Measurements from ENCODE around the gene CYP27B1.
"Not testable (repeated sequence)": the region's sequence is repeated elsewhere in the genome, so short reads cannot be mapped to it uniquely, and the experiment has no call there.

CYP27B1 gene

DNA sequence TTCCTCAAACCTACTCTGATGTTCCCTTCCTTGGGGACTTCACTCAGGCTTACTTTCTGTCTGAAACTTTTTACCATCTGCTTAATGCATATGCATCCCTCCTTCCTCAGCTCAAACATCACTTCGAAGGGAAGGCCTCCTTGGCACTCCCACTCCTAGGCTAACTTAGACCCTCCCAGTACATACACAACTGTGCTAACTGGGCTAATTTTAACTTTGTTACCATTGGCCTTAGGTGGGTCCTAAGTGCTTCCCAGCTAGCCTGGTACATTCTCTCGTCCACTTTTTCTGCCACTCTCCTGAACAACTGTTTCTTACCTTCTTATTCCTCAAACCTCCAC lies 9.3 kb upstream of the CYP27B1 start:
- Histone ChIP-seq H3K27ac (ENCODE audit: low read depth, low read length) (no peak overlapping the region), H3K9ac (ENCODE audit: low read length in 5 of 5) (no peak overlapping the region), H3K9me3 (ENCODE audit: control insufficient read depth in 5 of 5, low read length in 5 of 5) (no peaks in the 10 kb centered on the region), H3K4me3 (ENCODE audit: low read depth in 1 of 5, low read length in 5 of 5) (no peak overlapping the region), H3K36me3 (ENCODE audit: control insufficient read depth in 5 of 5, insufficient read depth in 5 of 5, low read length in 5 of 5) (peaks cover 0 to 19% (median 12%) of the 10 kb centered on the region in 5 donors), H3K4me1 (ENCODE audit: control insufficient read depth in 5 of 5, insufficient read depth in 5 of 5, low read length in 5 of 5) (peaks cover 2 to 24% (median 21%) of the 10 kb centered on the region in 5 donors), H3K27me3 (ENCODE audit: control insufficient read depth in 5 of 5, insufficient read depth in 4 of 5, low read length in 5 of 5) (no peaks in the 10 kb centered on the region)

DNA sequence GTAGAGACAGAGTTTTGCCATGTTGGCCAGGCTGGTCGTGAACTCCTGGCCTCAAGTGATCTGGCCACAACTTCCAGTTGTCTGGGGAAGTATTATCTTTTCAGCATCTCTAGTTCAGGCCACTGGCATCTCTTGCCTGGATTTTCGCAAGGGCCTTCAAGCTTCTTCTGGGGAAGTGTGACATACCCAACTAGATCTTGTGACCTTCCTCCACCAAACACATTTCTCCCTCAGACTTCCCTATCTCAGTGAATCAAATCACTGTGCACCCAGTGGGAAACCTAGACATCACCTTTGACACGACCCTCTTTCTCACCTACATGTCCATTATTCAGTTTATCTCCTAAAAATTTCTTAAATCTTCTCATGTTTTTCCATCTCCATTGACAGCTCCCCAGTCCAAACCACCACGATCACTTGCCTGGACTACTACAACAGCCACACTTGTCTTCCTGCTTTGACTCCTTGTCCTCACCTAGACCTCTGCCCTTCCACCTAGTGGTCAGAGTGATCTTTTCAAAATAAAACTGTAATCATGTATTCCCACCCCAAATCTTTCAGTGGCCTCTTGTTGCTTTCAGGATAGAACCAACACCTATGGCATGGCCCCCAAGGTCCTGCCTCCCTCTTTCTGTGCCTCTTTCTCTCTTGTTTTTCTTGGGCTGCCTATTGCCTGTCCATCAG lies 8.8 kb upstream of the CYP27B1 start:
- H3K9me3 ChIP-seq (ENCODE audit: control insufficient read depth in 5 of 5, low read length in 5 of 5): no peaks in the 10 kb centered on the region
- H3K9ac ChIP-seq (ENCODE audit: low read length in 5 of 5): no peak overlapping the region
- H3K27me3 ChIP-seq (ENCODE audit: control insufficient read depth in 5 of 5, insufficient read depth in 4 of 5, low read length in 5 of 5): no peaks in the 10 kb centered on the region
- H3K36me3 ChIP-seq (ENCODE audit: control insufficient read depth in 5 of 5, insufficient read depth in 5 of 5, low read length in 5 of 5): peaks cover 0 to 19% (median 10%) of the 10 kb centered on the region in 5 donors
- H3K4me1 ChIP-seq (ENCODE audit: control insufficient read depth in 5 of 5, insufficient read depth in 5 of 5, low read length in 5 of 5): peaks cover 2 to 28% (median 26%) of the 10 kb centered on the region in 5 donors
- H3K27ac ChIP-seq (ENCODE audit: low read depth, low read length): no peak overlapping the region
- H3K4me3 ChIP-seq (ENCODE audit: low read depth in 1 of 5, low read length in 5 of 5): no peak overlapping the region

DNA sequence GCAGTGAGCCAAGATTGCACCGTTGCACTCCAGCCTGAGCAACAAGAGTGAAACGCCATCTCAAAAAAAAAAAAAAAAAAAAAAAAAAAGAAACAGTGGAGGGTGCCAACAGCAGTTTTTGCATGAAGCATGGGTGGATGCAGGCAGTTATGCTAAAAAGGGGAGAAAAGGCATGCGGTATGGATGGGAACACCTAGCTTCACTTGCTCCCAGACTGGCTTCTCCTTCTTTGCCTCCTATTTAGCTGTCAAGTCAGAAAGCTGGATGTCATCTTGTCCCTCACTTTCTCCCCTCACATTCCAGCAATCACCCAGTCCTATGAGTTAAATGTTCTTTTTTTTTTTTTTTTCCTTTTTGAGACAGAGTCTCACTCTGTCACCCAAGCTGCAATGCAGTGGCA lies 8.2 kb upstream of the CYP27B1 start:
- H3K27me3 ChIP-seq (ENCODE audit: control insufficient read depth in 5 of 5, insufficient read depth in 4 of 5, low read length in 5 of 5): no peaks in the 10 kb centered on the region
- H3K4me3 ChIP-seq (ENCODE audit: low read depth in 1 of 5, low read length in 5 of 5): no peak overlapping the region
- no peak overlapping the region for H3K27ac ChIP-seq (ENCODE audit: low read depth, low read length)
- H3K9me3 ChIP-seq (ENCODE audit: control insufficient read depth in 5 of 5, low read length in 5 of 5): no peaks in the 10 kb centered on the region
- peaks cover 0 to 17% (median 7%) of the 10 kb centered on the region in 5 donors for H3K36me3 ChIP-seq (ENCODE audit: control insufficient read depth in 5 of 5, insufficient read depth in 5 of 5, low read length in 5 of 5)
- H3K4me1 ChIP-seq (ENCODE audit: control insufficient read depth in 5 of 5, insufficient read depth in 5 of 5, low read length in 5 of 5): peaks cover 2 to 28% (median 26%) of the 10 kb centered on the region in 5 donors
- no peak overlapping the region for H3K9ac ChIP-seq (ENCODE audit: low read length in 5 of 5)

DNA sequence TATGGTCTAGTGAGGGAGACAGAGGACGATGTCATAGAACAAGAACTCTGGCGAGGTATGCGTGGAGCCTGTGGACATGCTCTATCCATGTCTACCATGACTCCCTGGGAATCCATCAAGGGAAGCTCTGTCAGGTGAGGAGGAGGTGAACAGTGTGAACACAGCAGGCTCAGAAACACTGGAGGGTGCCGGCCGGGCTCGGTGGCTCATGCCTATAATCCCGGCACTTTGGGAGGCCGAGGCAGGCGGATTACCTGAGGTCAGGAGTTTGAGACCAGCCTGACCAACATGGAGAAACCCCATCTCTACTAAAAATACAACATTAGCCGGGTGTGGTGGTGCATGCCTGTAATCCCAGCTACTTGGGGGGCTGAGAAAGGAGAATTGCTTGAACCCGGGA lies 7.8 kb upstream of the CYP27B1 start:
- Histone ChIP-seq H3K4me1 (ENCODE audit: control insufficient read depth in 5 of 5, insufficient read depth in 5 of 5, low read length in 5 of 5) (peaks cover 2 to 28% (median 26%) of the 10 kb centered on the region in 5 donors), H3K36me3 (ENCODE audit: control insufficient read depth in 5 of 5, insufficient read depth in 5 of 5, low read length in 5 of 5) (peaks cover 0 to 19% (median 9%) of the 10 kb centered on the region in 5 donors)
- H3K27me3 ChIP-seq (ENCODE audit: control insufficient read depth in 5 of 5, insufficient read depth in 4 of 5, low read length in 5 of 5); H3K9me3 ChIP-seq (ENCODE audit: control insufficient read depth in 5 of 5, low read length in 5 of 5); H3K4me3 ChIP-seq (ENCODE audit: low read depth in 1 of 5, low read length in 5 of 5); H3K27ac ChIP-seq (ENCODE audit: low read depth, low read length); H3K9ac ChIP-seq (ENCODE audit: low read length in 5 of 5): not testable (repeated sequence)

DNA sequence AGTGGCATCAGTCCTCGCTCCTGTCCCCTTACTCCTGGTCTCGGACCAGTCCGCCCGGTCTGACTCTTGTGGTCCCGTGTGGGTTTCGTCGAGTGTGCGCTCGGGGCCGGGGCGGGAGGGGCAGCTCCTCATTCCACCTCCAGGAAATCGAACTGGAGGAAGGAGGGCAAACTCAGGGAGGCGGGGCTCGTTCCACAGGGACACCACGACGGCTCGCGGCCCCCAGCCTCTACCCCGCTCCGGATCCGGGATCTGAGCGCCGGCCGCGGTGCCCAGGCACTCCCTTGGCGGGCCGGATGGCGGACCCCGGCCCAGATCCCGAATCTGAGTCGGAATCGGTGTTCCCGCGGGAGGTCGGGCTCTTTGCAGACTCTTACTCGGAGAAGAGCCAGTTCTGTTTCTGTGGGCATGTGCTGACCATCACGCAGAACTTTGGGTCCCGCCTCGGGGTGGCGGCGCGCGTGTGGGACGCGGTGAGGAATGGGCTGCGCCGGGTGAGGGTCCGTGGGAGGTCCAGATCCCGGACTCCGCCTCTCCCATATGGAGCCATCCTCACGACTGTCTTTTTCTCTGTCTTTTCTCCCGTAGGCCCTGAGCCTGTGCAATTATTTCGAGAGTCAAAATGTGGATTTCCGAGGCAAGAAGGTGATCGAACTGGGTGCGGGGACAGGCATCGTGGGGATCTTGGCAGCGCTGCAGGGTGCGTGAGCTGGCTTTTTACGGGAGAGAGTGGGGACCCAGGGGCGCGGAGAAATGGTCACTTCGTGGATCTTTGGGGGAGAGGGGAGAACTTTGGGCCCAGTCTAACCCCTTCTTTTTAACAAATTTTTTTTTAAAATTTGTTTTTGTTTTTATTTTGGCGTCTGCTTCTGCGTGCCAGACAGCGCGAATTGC lies 5.8 kb upstream of the CYP27B1 start, which contains the start of gene EEF1AKMT3:
TSS of gene EEF1AKMT3 (plus strand) at position 186 of the 894 bp plus-strand sequence. CDS start at position 297, 111 bp downstream.
- Histone ChIP-seq H3K9me3 (ENCODE audit: control insufficient read depth in 5 of 5, low read length in 5 of 5) (no peaks in the 10 kb centered on the region), H3K27ac (ENCODE audit: low read depth, low read length) (peak within 1 kb of the TSS; percentile 97), H3K36me3 (ENCODE audit: control insufficient read depth in 5 of 5, insufficient read depth in 5 of 5, low read length in 5 of 5) (peaks cover 3 to 27% (median 18%) of the 10 kb centered on the region in 5 donors)

DNA sequence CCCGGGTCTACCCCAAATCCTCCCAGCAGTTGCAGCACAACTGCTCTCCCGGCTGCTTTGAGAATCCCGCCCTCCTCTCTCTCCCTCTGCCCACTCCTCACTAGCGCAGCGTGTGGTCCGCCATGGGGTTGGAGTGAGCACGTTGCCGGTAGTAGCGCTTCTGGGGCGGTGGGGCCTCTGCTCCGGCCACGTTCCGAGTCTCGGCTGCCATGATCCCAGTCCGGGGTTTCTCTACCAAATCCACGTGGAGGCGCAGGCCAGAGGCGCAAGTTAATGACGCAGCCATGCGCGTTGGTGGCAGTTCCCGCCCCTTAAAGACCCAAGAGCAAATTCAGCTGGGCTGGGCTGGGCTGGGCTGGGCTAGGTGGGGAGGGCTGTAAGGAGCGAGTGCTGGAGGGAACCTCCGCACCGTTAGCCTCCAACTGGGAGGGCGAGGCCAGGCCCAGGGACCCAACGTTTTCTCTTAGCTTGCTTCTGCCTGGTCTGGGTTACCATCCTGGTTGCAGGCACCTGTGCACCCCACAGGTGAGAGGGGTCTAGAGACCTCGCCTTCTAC lies 5.1 kb upstream of the CYP27B1 start, which contains the start of gene METTL1:
TSS of gene METTL1 (minus strand) at position 233 of the 556 bp plus-strand sequence. CDS start at position 211, 22 bp downstream.
- peaks cover 2 to 28% (median 26%) of the 10 kb centered on the region in 5 donors for H3K4me1 ChIP-seq (ENCODE audit: control insufficient read depth in 5 of 5, insufficient read depth in 5 of 5, low read length in 5 of 5)
- peak within 1 kb of the TSS; percentile 63 to 97 (median 88) for H3K9ac ChIP-seq (ENCODE audit: low read length in 5 of 5)
- H3K27ac ChIP-seq (ENCODE audit: low read depth, low read length): peak within 1 kb of the TSS; percentile 97
- peak within 1 kb of the TSS; percentile 90 to 98 (median 96) for H3K4me3 ChIP-seq (ENCODE audit: low read depth in 1 of 5, low read length in 5 of 5)
- H3K27me3 ChIP-seq (ENCODE audit: control insufficient read depth in 5 of 5, insufficient read depth in 4 of 5, low read length in 5 of 5): peaks cover 2 to 10% (median 7%) of the 10 kb centered on the region in 5 donors
- H3K36me3 ChIP-seq (ENCODE audit: control insufficient read depth in 5 of 5, insufficient read depth in 5 of 5, low read length in 5 of 5): peaks cover 3 to 27% (median 18%) of the 10 kb centered on the region in 5 donors
- no peaks in the 10 kb centered on the region for H3K9me3 ChIP-seq (ENCODE audit: control insufficient read depth in 5 of 5, low read length in 5 of 5)

More for the DNA sequence above, 5.8 kb upstream of the CYP27B1 start, which contains the start of gene EEF1AKMT3:
- Histone ChIP-seq H3K27me3 (ENCODE audit: control insufficient read depth in 5 of 5, insufficient read depth in 4 of 5, low read length in 5 of 5) (peaks cover 0 to 3% (median 0%) of the 10 kb centered on the region in 5 donors), H3K4me1 (ENCODE audit: control insufficient read depth in 5 of 5, insufficient read depth in 5 of 5, low read length in 5 of 5) (peaks cover 2 to 28% (median 26%) of the 10 kb centered on the region in 5 donors), H3K4me3 (ENCODE audit: low read depth in 1 of 5, low read length in 5 of 5) (peak within 1 kb of the TSS; percentile 90 to 98 (median 96)), H3K9ac (ENCODE audit: low read length in 5 of 5) (peak within 1 kb of the TSS; percentile 63 to 97 (median 88))

DNA sequence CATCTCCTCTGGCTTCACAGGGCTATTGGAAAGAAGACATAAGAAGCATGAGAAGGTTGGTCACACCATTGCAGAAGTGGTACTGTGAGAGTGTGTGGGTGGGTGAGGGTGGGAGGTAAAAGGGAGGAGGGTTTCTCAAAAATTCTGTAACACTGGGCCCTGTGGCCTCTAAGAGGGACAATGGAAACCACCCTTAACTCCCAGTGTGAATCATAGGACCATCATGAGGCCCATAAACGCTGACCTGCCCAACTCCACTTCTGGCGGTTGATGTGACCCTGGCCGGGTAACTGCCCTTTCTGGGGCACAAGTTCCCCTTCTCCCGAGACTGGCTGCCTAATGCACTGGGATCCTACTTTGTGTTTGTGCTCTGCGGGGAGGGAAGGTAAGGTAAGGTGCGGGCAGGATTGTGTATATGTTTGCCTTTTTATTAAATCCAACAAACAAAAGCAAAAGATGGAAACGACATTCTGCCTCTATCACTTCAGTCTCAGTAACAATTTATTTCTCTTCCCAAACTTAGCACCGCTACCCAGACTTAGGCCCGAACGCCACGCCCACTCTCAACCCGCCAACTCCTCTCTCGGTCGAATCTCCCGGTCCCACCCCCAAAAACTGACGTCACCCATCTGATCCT lies 4.5 kb upstream of the CYP27B1 start:
- Histone ChIP-seq H3K27ac (ENCODE audit: low read depth, low read length) (peak overlapping the region; percentile 97), H3K36me3 (ENCODE audit: control insufficient read depth in 5 of 5, insufficient read depth in 5 of 5, low read length in 5 of 5) (peaks cover 3 to 27% (median 18%) of the 10 kb centered on the region in 5 donors), H3K4me1 (ENCODE audit: control insufficient read depth in 5 of 5, insufficient read depth in 5 of 5, low read length in 5 of 5) (peaks cover 2 to 33% (median 32%) of the 10 kb centered on the region in 5 donors), H3K27me3 (ENCODE audit: control insufficient read depth in 5 of 5, insufficient read depth in 4 of 5, low read length in 5 of 5) (peaks cover 8 to 16% (median 13%) of the 10 kb centered on the region in 5 donors), H3K9ac (ENCODE audit: low read length in 5 of 5) (peak overlapping the region; percentile 56 to 97 (median 88)), H3K9me3 (ENCODE audit: control insufficient read depth in 5 of 5, low read length in 5 of 5) (no peaks in the 10 kb centered on the region), H3K4me3 (ENCODE audit: low read depth in 1 of 5, low read length in 5 of 5) (peak overlapping the region; percentile 81 to 97 (median 94))

DNA sequence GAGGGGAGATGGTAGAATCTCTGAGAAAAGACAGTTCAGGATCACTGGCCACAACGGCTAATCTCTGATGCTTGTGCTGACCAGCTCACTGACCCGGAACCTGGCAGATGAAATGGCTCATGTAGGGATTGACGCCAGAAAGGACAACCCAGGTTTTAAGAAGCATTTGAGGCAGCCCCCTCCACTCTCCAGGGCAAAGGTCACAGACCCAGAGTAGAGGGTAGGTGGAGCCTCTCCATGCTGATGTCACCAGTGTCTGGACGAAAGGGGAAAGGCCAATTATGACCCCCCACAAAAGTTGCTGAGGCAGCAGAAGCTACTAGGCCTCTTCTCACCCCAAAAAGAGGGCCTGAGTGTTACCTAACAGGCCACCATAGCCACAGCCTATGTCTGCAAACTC lies 3.9 kb upstream of the CYP27B1 start:
- H3K9me3 ChIP-seq (ENCODE audit: control insufficient read depth in 5 of 5, low read length in 5 of 5): no peaks in the 10 kb centered on the region
- H3K4me1 ChIP-seq (ENCODE audit: control insufficient read depth in 5 of 5, insufficient read depth in 5 of 5, low read length in 5 of 5): peaks cover 2 to 40% (median 38%) of the 10 kb centered on the region in 5 donors
- H3K27me3 ChIP-seq (ENCODE audit: control insufficient read depth in 5 of 5, insufficient read depth in 4 of 5, low read length in 5 of 5): peaks cover 14 to 22% (median 19%) of the 10 kb centered on the region in 5 donors
- H3K4me3 ChIP-seq (ENCODE audit: low read depth in 1 of 5, low read length in 5 of 5): peak overlapping the region in 1 of 5 donors; percentile 96
- H3K36me3 ChIP-seq (ENCODE audit: control insufficient read depth in 5 of 5, insufficient read depth in 5 of 5, low read length in 5 of 5): peaks cover 3 to 23% (median 18%) of the 10 kb centered on the region in 5 donors
- no peak overlapping the region for H3K9ac ChIP-seq (ENCODE audit: low read length in 5 of 5)
- H3K27ac ChIP-seq (ENCODE audit: low read depth, low read length): no peak overlapping the region

DNA sequence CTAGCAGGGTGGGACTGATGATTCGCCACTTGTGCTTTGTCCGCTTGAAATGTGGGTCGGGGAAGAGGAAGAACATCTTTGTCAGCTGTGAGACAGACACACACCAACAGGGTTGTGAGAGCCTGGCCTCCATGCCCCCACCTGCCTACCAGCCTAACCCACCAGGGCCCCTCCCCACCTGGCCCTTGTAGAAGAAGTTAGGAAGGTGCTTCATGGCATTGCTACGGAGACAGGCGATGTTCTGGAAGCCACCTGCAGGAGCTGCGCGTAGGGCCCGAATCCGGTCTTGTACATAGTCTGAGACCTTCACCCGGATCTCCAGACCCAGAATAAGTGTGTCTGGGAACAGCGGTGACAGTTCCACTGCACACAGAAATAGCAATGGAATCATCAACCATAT lies 2.7 kb upstream of the CYP27B1 start:
- Histone ChIP-seq H3K4me3 (ENCODE audit: low read depth in 1 of 5, low read length in 5 of 5) (no peak overlapping the region), H3K27me3 (ENCODE audit: control insufficient read depth in 5 of 5, insufficient read depth in 4 of 5, low read length in 5 of 5) (peaks cover 23 to 33% (median 31%) of the 10 kb centered on the region in 5 donors), H3K36me3 (ENCODE audit: control insufficient read depth in 5 of 5, insufficient read depth in 5 of 5, low read length in 5 of 5) (peaks cover 3 to 19% (median 15%) of the 10 kb centered on the region in 5 donors), H3K4me1 (ENCODE audit: control insufficient read depth in 5 of 5, insufficient read depth in 5 of 5, low read length in 5 of 5) (peaks cover 4 to 51% (median 50%) of the 10 kb centered on the region in 5 donors), H3K9me3 (ENCODE audit: control insufficient read depth in 5 of 5, low read length in 5 of 5) (no peaks in the 10 kb centered on the region), H3K9ac (ENCODE audit: low read length in 5 of 5) (no peak overlapping the region), H3K27ac (ENCODE audit: low read depth, low read length) (no peak overlapping the region)
